ENCODE data around the gene SLC9A7.

SLC9A7 gene

GRCh38 chrX:46695491-46695890 lies 63.4 kb downstream of the SLC9A7 start:
- H3K36me3 ChIP-seq (ENCODE audit: control insufficient read depth in 1 of 2, insufficient read depth in 2 of 2, low read length in 2 of 2), result no peaks in the 10 kb centered on the region
- H3K27me3 ChIP-seq (ENCODE audit: low read depth, low read length), result no peaks in the 10 kb centered on the region
- H3K4me1 ChIP-seq (ENCODE audit: control insufficient read depth in 1 of 2, insufficient read depth in 2 of 2, low read length in 2 of 2), result no peaks in the 10 kb centered on the region
- no peak overlapping the region for H3K4me3 ChIP-seq (ENCODE audit: low read depth in 1 of 2, low read length in 2 of 2)
- H3K27ac ChIP-seq (ENCODE audit: low read length), result no peak overlapping the region
- H3K9me3 ChIP-seq (ENCODE audit: control insufficient read depth in 1 of 2, low read length in 2 of 2), result no peaks in the 10 kb centered on the region

DNA sequence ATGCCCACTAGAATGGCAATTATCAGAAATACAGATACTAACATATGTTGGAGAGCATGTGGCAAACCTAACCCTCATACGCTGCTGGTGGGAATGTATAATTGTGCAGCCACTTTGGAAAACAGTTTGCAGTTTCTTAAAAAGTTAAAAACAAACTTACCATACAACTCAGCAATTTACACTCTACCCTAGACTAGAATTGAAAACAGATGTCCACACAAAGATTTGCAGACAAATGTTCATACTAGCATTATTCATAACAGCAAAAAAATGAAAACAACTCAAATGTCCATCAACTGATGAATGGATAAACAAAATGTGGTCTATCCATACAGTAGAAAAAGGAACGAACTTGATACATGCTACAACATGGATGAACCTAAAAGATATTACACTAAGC lies 64.4 kb downstream of the SLC9A7 start:
- no peaks in the 10 kb centered on the region for H3K9me3 ChIP-seq (ENCODE audit: control insufficient read depth in 1 of 2, low read length in 2 of 2)
- H3K4me1 ChIP-seq (ENCODE audit: control insufficient read depth in 1 of 2, insufficient read depth in 2 of 2, low read length in 2 of 2), result no peaks in the 10 kb centered on the region
- no peaks in the 10 kb centered on the region for H3K36me3 ChIP-seq (ENCODE audit: control insufficient read depth in 1 of 2, insufficient read depth in 2 of 2, low read length in 2 of 2)
- no peak overlapping the region for H3K27ac ChIP-seq (ENCODE audit: low read length)
- H3K27me3 ChIP-seq (ENCODE audit: low read depth, low read length), result no peaks in the 10 kb centered on the region
- no peak overlapping the region for H3K4me3 ChIP-seq (ENCODE audit: low read depth in 1 of 2, low read length in 2 of 2)

DNA sequence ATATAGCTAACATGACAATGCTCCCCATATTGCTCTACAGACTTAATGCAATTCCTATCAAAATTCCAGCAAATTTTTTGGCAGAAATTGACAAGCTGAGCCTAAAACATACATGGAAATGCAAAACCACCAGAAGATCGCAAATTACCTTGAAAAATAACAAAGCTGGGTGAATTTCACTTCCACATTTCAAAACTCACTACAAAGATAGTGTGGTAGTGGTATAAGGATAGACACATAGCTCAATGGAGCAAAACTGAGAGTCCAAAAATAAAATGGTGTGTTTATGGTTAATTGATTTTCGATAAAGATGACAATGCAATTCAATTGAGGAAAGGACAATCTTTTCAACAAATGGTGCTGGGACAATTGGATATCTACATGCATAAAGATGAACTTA lies 65.8 kb downstream of the SLC9A7 start:
- Histone ChIP-seq H3K36me3 (ENCODE audit: control insufficient read depth in 1 of 2, insufficient read depth in 2 of 2, low read length in 2 of 2) (no peaks in the 10 kb centered on the region), H3K4me1 (ENCODE audit: control insufficient read depth in 1 of 2, insufficient read depth in 2 of 2, low read length in 2 of 2) (no peaks in the 10 kb centered on the region), H3K4me3 (ENCODE audit: low read depth in 1 of 2, low read length in 2 of 2) (no peak overlapping the region), H3K9me3 (ENCODE audit: control insufficient read depth in 1 of 2, low read length in 2 of 2) (no peaks in the 10 kb centered on the region), H3K27ac (ENCODE audit: low read length) (no peak overlapping the region), H3K27me3 (ENCODE audit: low read depth, low read length) (no peaks in the 10 kb centered on the region)

GRCh38 chrX:46690818-46691217 lies 68.1 kb downstream of the SLC9A7 start:
- no peaks in the 10 kb centered on the region for H3K4me1 ChIP-seq (ENCODE audit: control insufficient read depth in 1 of 2, insufficient read depth in 2 of 2, low read length in 2 of 2)
- H3K27me3 ChIP-seq (ENCODE audit: low read depth, low read length), result no peaks in the 10 kb centered on the region
- no peaks in the 10 kb centered on the region for H3K9me3 ChIP-seq (ENCODE audit: control insufficient read depth in 1 of 2, low read length in 2 of 2)
- no peaks in the 10 kb centered on the region for H3K36me3 ChIP-seq (ENCODE audit: control insufficient read depth in 1 of 2, insufficient read depth in 2 of 2, low read length in 2 of 2)
- no peak overlapping the region for H3K4me3 ChIP-seq (ENCODE audit: low read depth in 1 of 2, low read length in 2 of 2)
- no peak overlapping the region for H3K27ac ChIP-seq (ENCODE audit: low read length)

DNA sequence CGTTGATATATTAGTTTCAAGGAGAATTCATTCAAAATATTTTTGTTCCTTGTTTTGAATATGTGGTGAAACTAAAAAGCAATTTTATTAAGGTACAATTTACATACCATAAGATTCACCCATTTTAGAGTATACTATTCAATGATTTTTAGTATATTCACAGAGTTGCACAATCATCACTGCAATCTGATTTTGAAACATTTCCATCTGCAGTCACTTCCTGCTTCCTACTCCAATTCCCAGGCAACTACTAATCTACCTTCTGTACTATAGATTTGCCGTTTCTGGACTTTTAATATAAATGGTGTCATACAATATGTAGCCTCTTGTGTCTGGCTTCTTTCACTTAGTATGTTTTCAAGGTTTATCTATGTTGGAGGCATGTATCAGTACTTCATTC lies 71.3 kb downstream of the SLC9A7 start:
- Histone ChIP-seq H3K27ac (ENCODE audit: low read length) (no peak overlapping the region), H3K4me1 (ENCODE audit: control insufficient read depth in 1 of 2, insufficient read depth in 2 of 2, low read length in 2 of 2) (no peaks in the 10 kb centered on the region), H3K9me3 (ENCODE audit: control insufficient read depth in 1 of 2, low read length in 2 of 2) (no peaks in the 10 kb centered on the region), H3K4me3 (ENCODE audit: low read depth in 1 of 2, low read length in 2 of 2) (no peak overlapping the region), H3K27me3 (ENCODE audit: low read depth, low read length) (no peaks in the 10 kb centered on the region), H3K36me3 (ENCODE audit: control insufficient read depth in 1 of 2, insufficient read depth in 2 of 2, low read length in 2 of 2) (no peaks in the 10 kb centered on the region)

DNA sequence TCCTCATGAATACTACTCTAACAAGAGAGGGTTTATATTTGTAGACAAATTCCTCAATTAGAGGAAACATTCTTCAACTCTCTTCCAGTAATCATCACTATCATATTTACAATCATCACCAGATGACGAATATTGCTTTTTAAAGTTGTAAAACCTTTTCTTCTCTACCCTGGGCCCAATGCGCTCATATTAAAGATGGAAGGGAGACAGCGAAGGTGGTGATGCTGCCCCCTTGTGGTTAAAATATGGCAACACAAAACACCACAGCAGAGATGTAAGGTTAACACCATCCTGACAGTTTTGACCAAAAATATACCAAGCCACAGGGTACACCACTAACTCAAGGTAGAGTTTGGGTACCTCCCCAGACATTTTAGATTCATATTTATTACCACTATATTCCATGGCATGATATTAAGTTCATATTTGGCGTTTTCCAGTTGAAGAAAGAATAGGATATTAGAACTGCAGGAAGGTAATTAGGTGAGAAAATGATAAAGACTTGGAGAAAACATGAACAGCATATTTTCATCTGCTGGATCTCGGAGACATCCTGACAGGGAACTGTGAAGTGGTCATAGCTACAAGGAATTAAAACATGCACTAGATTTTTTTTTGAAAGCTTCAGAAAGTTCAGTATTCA lies 72.8 kb downstream of the SLC9A7 start:
- Histone ChIP-seq H3K4me3 (ENCODE audit: low read depth in 1 of 2, low read length in 2 of 2) (no peak overlapping the region), H3K36me3 (ENCODE audit: control insufficient read depth in 1 of 2, insufficient read depth in 2 of 2, low read length in 2 of 2) (no peaks in the 10 kb centered on the region), H3K4me1 (ENCODE audit: control insufficient read depth in 1 of 2, insufficient read depth in 2 of 2, low read length in 2 of 2) (no peaks in the 10 kb centered on the region), H3K27me3 (ENCODE audit: low read depth, low read length) (no peaks in the 10 kb centered on the region), H3K9me3 (ENCODE audit: control insufficient read depth in 1 of 2, low read length in 2 of 2) (no peaks in the 10 kb centered on the region), H3K27ac (ENCODE audit: low read length) (no peak overlapping the region)

GRCh38 chrX:46683048-46683447 lies 75.9 kb downstream of the SLC9A7 start:
- no peaks in the 10 kb centered on the region for H3K27me3 ChIP-seq (ENCODE audit: low read depth, low read length)

DNA sequence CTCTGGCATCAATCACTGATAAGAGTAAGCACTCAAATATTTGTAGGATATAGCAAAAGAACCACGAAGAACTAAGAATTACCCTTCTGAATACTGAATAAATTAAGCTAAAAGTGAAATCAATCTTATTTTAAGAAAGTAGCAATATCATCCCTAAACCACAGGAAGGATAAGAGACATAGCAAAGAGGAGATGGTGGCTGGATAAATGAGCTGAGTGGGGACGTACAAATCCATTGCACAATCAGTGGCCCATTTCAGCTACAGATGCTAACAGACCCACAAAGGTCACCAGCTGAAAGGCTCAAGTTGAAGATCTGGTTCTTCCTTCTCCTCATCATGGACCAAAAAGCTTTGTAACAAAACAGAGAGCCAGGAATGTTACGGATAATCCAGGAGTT lies 77.1 kb downstream of the SLC9A7 start:
- H3K27ac ChIP-seq (ENCODE audit: low read length), result no peak overlapping the region
- no peak overlapping the region for H3K4me3 ChIP-seq (ENCODE audit: low read depth in 1 of 2, low read length in 2 of 2)
- H3K4me1 ChIP-seq (ENCODE audit: control insufficient read depth in 1 of 2, insufficient read depth in 2 of 2, low read length in 2 of 2), result no peaks in the 10 kb centered on the region
- no peaks in the 10 kb centered on the region for H3K36me3 ChIP-seq (ENCODE audit: control insufficient read depth in 1 of 2, insufficient read depth in 2 of 2, low read length in 2 of 2)
- no peaks in the 10 kb centered on the region for H3K9me3 ChIP-seq (ENCODE audit: control insufficient read depth in 1 of 2, low read length in 2 of 2)
- H3K27me3 ChIP-seq (ENCODE audit: low read depth, low read length), result no peaks in the 10 kb centered on the region

More at GRCh38 chrX:46683048-46683447, 75.9 kb downstream of the SLC9A7 start:
- no peak overlapping the region for H3K27ac ChIP-seq (ENCODE audit: low read length)
- no peaks in the 10 kb centered on the region for H3K36me3 ChIP-seq (ENCODE audit: control insufficient read depth in 1 of 2, insufficient read depth in 2 of 2, low read length in 2 of 2)
- H3K4me1 ChIP-seq (ENCODE audit: control insufficient read depth in 1 of 2, insufficient read depth in 2 of 2, low read length in 2 of 2), result no peaks in the 10 kb centered on the region
- no peak overlapping the region for H3K4me3 ChIP-seq (ENCODE audit: low read depth in 1 of 2, low read length in 2 of 2)
- no peaks in the 10 kb centered on the region for H3K9me3 ChIP-seq (ENCODE audit: control insufficient read depth in 1 of 2, low read length in 2 of 2)

DNA sequence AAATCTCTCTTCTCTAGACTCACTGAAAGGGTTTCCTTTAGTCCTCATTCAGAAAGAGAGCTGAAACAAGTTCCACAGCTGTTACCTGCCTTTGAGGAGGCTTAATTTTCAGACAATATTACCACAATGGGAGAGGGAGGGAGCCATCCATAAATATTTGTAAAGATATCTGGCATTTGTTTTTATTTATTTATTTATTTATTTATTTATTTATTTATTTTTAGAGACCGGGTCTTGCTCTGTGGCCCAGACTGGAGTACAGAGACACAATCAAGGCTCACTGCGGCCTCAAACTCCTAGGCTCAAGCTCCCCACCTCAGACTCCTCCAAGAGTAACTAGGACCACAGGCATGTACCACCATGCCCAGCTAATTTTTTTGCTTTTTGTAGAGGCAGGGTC lies 80.7 kb downstream of the SLC9A7 start:
- no peaks in the 10 kb centered on the region for H3K9me3 ChIP-seq (ENCODE audit: control insufficient read depth in 1 of 2, low read length in 2 of 2)
- H3K4me3 ChIP-seq (ENCODE audit: low read depth in 1 of 2, low read length in 2 of 2), result no peak overlapping the region
- H3K36me3 ChIP-seq (ENCODE audit: control insufficient read depth in 1 of 2, insufficient read depth in 2 of 2, low read length in 2 of 2), result no peaks in the 10 kb centered on the region
- H3K4me1 ChIP-seq (ENCODE audit: control insufficient read depth in 1 of 2, insufficient read depth in 2 of 2, low read length in 2 of 2), result no peaks in the 10 kb centered on the region
- no peaks in the 10 kb centered on the region for H3K27me3 ChIP-seq (ENCODE audit: low read depth, low read length)
- H3K27ac ChIP-seq (ENCODE audit: low read length), result no peak overlapping the region

- Histone ChIP-seq H3K4me1 (ENCODE audit: control insufficient read depth in 1 of 2, insufficient read depth in 2 of 2, low read length in 2 of 2) (no peaks in the 10 kb centered on the region), H3K27ac (ENCODE audit: low read length) (no peak overlapping the region)
Measured at GRCh38 chrX:46676399-46677356, 82.2 kb downstream of the SLC9A7 start.

DNA sequence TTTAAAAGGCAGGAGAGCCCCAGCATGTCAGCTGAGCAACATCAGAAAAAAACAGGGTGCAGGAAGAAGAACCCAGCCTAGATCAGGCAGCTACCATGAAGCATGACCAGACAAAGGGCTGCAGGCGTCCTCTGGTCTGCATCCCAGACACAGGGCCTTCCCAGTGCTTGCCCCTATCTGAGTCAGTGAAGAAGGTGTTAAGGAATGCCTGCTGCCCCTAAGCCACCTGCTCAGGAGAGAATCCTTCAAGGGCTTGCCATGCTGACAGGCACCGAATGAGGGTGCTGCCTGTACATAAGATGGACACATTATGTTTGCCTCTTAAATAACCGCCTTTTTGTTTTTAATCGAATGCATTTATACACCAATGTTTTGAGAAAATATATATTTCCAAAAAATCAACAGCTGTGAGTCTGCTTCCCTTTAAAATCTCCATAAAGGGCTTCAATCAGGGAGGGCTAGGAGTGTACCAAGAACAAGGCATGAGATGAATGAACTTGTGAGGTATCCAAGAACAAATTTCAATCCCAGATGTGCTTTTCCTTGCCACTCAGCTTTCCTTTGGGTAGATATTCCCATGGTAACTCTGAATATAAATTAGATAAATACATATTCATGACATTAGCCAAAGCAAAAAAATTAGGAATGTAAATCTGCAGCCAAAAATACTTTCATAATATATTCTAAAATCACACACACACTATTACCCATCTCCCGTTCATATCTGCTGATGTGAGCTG lies 85.1 kb downstream of the SLC9A7 start:
- no peaks in the 10 kb centered on the region for H3K36me3 ChIP-seq (ENCODE audit: control insufficient read depth in 1 of 2, insufficient read depth in 2 of 2, low read length in 2 of 2)
- H3K9me3 ChIP-seq (ENCODE audit: control insufficient read depth in 1 of 2, low read length in 2 of 2), result no peaks in the 10 kb centered on the region
- no peak overlapping the region for H3K27ac ChIP-seq (ENCODE audit: low read length)
- H3K27me3 ChIP-seq (ENCODE audit: low read depth, low read length), result no peaks in the 10 kb centered on the region
- H3K4me1 ChIP-seq (ENCODE audit: control insufficient read depth in 1 of 2, insufficient read depth in 2 of 2, low read length in 2 of 2), result no peaks in the 10 kb centered on the region
- no peak overlapping the region for H3K4me3 ChIP-seq (ENCODE audit: low read depth in 1 of 2, low read length in 2 of 2)

More at GRCh38 chrX:46676399-46677356, 82.2 kb downstream of the SLC9A7 start:
- Histone ChIP-seq H3K36me3 (ENCODE audit: control insufficient read depth in 1 of 2, insufficient read depth in 2 of 2, low read length in 2 of 2) (no peaks in the 10 kb centered on the region), H3K27me3 (ENCODE audit: low read depth, low read length) (no peaks in the 10 kb centered on the region), H3K4me3 (ENCODE audit: low read depth in 1 of 2, low read length in 2 of 2) (no peak overlapping the region), H3K9me3 (ENCODE audit: control insufficient read depth in 1 of 2, low read length in 2 of 2) (no peaks in the 10 kb centered on the region)

Measured in muscle layer of duodenum (tissue), 2 donors.